Neural progenitor cell (in vitro differentiated cells): ENCODE results near the gene ZKSCAN7. TPM values are rescaled to one million over a fixed set of nuclear protein-coding genes. Genes with fewer than 3 reads are reported as not detected.

Source experiments
- DNase-seq: peaks from one replicate; pipeline ENCODE4 v3.0.0-alpha.2; 2016; ENCODE audit warnings: low spot score
- H2AFZ ChIP-seq: fragments of 200-600 bp; sonication (generic); replicated peaks from 2 replicates; pipeline ENCODE4 v1.6.1; 2016; ENCODE audit warnings: antibody characterized with exemption
- H3F3A ChIP-seq: fragments of 200-600 bp; sonication (generic); 2 replicates; pipeline ENCODE4 v1.6.1; 2016; ENCODE audit warnings: antibody characterized with exemption, low read depth
- H3K27ac ChIP-seq: fragments of 200-600 bp; sonication (generic); 2 replicates; pipeline ENCODE4 v1.5.1; 2016; ENCODE audit warnings: mild to moderate bottlenecking
- H3K27me3 ChIP-seq: fragments of 200-600 bp; sonication (generic); 2 replicates; pipeline ENCODE4 v1.6.1; 2016; ENCODE audit warnings: mild to moderate bottlenecking, moderate library complexity
- H3K36me3 ChIP-seq: fragments of 200-600 bp; sonication (generic); 2 replicates; pipeline ENCODE4 v1.5.1; 2016
- H3K4me1 ChIP-seq: fragments of 200-600 bp; sonication (generic); 2 replicates; pipeline ENCODE4 v1.6.1; 2016; ENCODE audit warnings: mixed run types
- H3K4me2 ChIP-seq: fragments of 200-600 bp; sonication (generic); 2 replicates; pipeline ENCODE4 v1.6.1; 2016
- H3K4me3 ChIP-seq: fragments of 200-600 bp; sonication (generic); 2 replicates; pipeline ENCODE4 v1.5.1; 2016
- H3K79me2 ChIP-seq: fragments of 200-600 bp; sonication (generic); 2 replicates; pipeline ENCODE4 v1.6.1; 2016; ENCODE audit warnings: low read depth
- H3K9ac ChIP-seq: fragments of 200-600 bp; sonication (generic); 2 replicates; pipeline ENCODE4 v1.6.1; 2016
- H3K9me3 ChIP-seq: fragments of 200-600 bp; sonication (generic); 2 replicates; pipeline ENCODE4 v1.5.1; 2016; ENCODE audit warnings: low read depth
- H4K20me1 ChIP-seq: fragments of 200-600 bp; sonication (generic); 2 replicates; pipeline ENCODE4 v1.6.1; 2016; ENCODE audit warnings: low read depth
- H3K27ac Mint-ChIP-seq: 3 replicates; pipeline ENCODE4 v1.8.0; 2021; ENCODE audit warnings: mixed read lengths
- H3K27me3 Mint-ChIP-seq: 2 replicates; pipeline ENCODE4 v1.8.0; 2022; ENCODE audit warnings: low read depth, mild to moderate bottlenecking, inconsistent platforms, moderate library complexity, mixed read lengths; ENCODE audit not compliant: insufficient read depth
- H3K36me3 Mint-ChIP-seq: 3 replicates; pipeline ENCODE4 v1.8.0; 2021; ENCODE audit warnings: mixed read lengths
- H3K4me1 Mint-ChIP-seq: 3 replicates; pipeline ENCODE4 v1.8.0; 2021; ENCODE audit warnings: mixed read lengths
- H3K4me3 Mint-ChIP-seq: 3 replicates; pipeline ENCODE4 v1.8.0; 2021; ENCODE audit warnings: mild to moderate bottlenecking, moderate library complexity, mixed read lengths
- H3K9me3 Mint-ChIP-seq: 3 replicates; pipeline ENCODE4 v1.8.0; 2020; ENCODE audit warnings: mixed read lengths
- EZH2 ChIP-seq: fragments of 200-600 bp; sonication (generic); IDR thresholded peaks from 2 replicates; pipeline ENCODE4 v1.6.1; 2017; ENCODE audit warnings: antibody characterized with exemption, mild to moderate bottlenecking, moderate library complexity
- EZH2phosphoT487 ChIP-seq: fragments of 200-600 bp; sonication (generic); IDR thresholded peaks from 2 replicates; pipeline ENCODE4 v1.6.1; 2017; ENCODE audit warnings: antibody characterized with exemption
- total RNA-seq: library from RNA; depleted of rRNA; stranded (reverse); fragments of >200 nt; gene quantifications from 2 replicates; pipeline ENCODE4 v1.2.3, GENCODE V29; 2015; ENCODE audit warnings: low replicate concordance
- TF ChIP-seq, protein P1 (sequence below): fragments of 200-600 bp; sonication (generic); IDR thresholded peaks from 2 replicates; pipeline ENCODE4 v1.5.1; 2017; ENCODE audit warnings: antibody characterized with exemption, mild to moderate bottlenecking

The ZKSCAN7 gene
- total RNA-seq, 1 donor from 2014 or later = 14.1 TPM

- DNase-seq = peak; percentile 56
- Histone ChIP-seq H3K36me3 (peaks cover 8% of the 10 kb centered on the region), H3K79me2 (peaks cover 60% of the 10 kb centered on the region), H3K27ac (no peak overlapping the region), H3K9ac (no peak overlapping the region), H3K4me1 (peaks cover 11% of the 10 kb centered on the region), H3K4me2 (peak overlapping the region; percentile 83), H3K4me3 (peak overlapping the region; percentile 72), H2AFZ (no peak overlapping the region), H3F3A (peaks cover 19% of the 10 kb centered on the region), H3K27me3 (no peaks in the 10 kb centered on the region), H4K20me1 (peaks cover 5% of the 10 kb centered on the region), H3K9me3 (no peaks in the 10 kb centered on the region)
- no peak for TF ChIP-seq EZH2
- no peak for TF ChIP-seq EZH2phosphoT487
- Mint-ChIP-seq H3K9me3 (peaks cover 30% of the 10 kb centered on the region), H3K27me3 (peaks cover 5% of the 10 kb centered on the region), H3K36me3 (peaks cover 34% of the 10 kb centered on the region), H3K27ac (peak overlapping the region; percentile 92), H3K4me3 (peak overlapping the region; percentile 93), H3K4me1 (peaks cover 25% of the 10 kb centered on the region)
Measured at GRCh38 chr3:44509393-44509921, 45.5 kb upstream of the ZKSCAN7 start.

DNA sequence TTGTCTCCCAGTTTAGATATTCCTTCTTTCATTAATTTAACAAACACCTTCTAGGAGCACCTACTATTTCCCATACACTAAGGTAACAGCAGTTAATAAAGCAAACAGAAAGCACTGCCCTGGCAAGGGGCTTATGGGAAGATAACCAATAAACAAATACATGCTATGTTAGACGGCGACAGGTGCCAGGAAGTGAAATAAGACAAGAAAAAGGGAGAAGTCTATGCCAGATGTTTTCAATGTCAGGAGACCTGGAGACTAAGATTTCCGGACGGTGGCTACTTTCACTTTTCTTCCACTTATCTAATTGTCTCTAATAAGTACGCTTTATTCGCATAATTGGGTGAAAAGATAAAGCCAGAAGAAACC lies 45.0 kb upstream of the ZKSCAN7 start:
- TF ChIP-seq, protein P1, sequence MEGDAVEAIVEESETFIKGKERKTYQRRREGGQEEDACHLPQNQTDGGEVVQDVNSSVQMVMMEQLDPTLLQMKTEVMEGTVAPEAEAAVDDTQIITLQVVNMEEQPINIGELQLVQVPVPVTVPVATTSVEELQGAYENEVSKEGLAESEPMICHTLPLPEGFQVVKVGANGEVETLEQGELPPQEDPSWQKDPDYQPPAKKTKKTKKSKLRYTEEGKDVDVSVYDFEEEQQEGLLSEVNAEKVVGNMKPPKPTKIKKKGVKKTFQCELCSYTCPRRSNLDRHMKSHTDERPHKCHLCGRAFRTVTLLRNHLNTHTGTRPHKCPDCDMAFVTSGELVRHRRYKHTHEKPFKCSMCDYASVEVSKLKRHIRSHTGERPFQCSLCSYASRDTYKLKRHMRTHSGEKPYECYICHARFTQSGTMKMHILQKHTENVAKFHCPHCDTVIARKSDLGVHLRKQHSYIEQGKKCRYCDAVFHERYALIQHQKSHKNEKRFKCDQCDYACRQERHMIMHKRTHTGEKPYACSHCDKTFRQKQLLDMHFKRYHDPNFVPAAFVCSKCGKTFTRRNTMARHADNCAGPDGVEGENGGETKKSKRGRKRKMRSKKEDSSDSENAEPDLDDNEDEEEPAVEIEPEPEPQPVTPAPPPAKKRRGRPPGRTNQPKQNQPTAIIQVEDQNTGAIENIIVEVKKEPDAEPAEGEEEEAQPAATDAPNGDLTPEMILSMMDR = no peak
- TF ChIP-seq EZH2phosphoT487 = no peak
- TF ChIP-seq EZH2 = no peak
- peak overlapping the region; percentile 92 for H3K27ac Mint-ChIP-seq

GRCh38 chr3:44511238-44511566 lies 43.8 kb upstream of the ZKSCAN7 start:
- H3K79me2 ChIP-seq = peaks cover 42% of the 10 kb centered on the region
- no peaks in the 10 kb centered on the region for H3K27me3 ChIP-seq
- peak overlapping the region; percentile 87 for H2AFZ ChIP-seq
- peaks cover 25% of the 10 kb centered on the region for H3K4me1 Mint-ChIP-seq
- H3K4me3 ChIP-seq = peak overlapping the region; percentile 72
- H4K20me1 ChIP-seq = peaks cover 5% of the 10 kb centered on the region
- DNase-seq = peak; percentile 19
- H3K4me2 ChIP-seq = peak overlapping the region; percentile 83
- H3F3A ChIP-seq = peaks cover 19% of the 10 kb centered on the region
- peaks cover 1% of the 10 kb centered on the region for H3K36me3 ChIP-seq
- no peaks in the 10 kb centered on the region for H3K9me3 ChIP-seq
- peak overlapping the region; percentile 77 for H3K9ac ChIP-seq
- H3K4me1 ChIP-seq = peaks cover 11% of the 10 kb centered on the region
- peaks cover 22% of the 10 kb centered on the region for H3K36me3 Mint-ChIP-seq
- H3K27ac ChIP-seq = peak overlapping the region; percentile 86
- H3K27ac Mint-ChIP-seq = peak overlapping the region; percentile 99
- TF ChIP-seq EZH2phosphoT487 = no peak
- TF ChIP-seq, protein P1 = no peak
- TF ChIP-seq EZH2 = no peak
- peaks cover 18% of the 10 kb centered on the region for H3K9me3 Mint-ChIP-seq
- H3K4me3 Mint-ChIP-seq = peak overlapping the region; percentile 93
- peaks cover 8% of the 10 kb centered on the region for H3K27me3 Mint-ChIP-seq

More for the DNA sequence above, 45.0 kb upstream of the ZKSCAN7 start:
- Mint-ChIP-seq H3K4me1 (peaks cover 25% of the 10 kb centered on the region), H3K9me3 (peaks cover 30% of the 10 kb centered on the region), H3K36me3 (peaks cover 33% of the 10 kb centered on the region), H3K4me3 (peak overlapping the region; percentile 93), H3K27me3 (peaks cover 6% of the 10 kb centered on the region)
- Histone ChIP-seq H3K79me2 (peaks cover 54% of the 10 kb centered on the region), H3K4me3 (peak overlapping the region; percentile 72), H3K27me3 (no peaks in the 10 kb centered on the region), H3K4me1 (peaks cover 11% of the 10 kb centered on the region), H4K20me1 (peaks cover 5% of the 10 kb centered on the region), H3K27ac (no peak overlapping the region), H3K9ac (peak overlapping the region; percentile 77), H2AFZ (peak overlapping the region; percentile 48), H3K9me3 (no peaks in the 10 kb centered on the region), H3K36me3 (peaks cover 8% of the 10 kb centered on the region), H3F3A (peaks cover 19% of the 10 kb centered on the region), H3K4me2 (peak overlapping the region; percentile 83)
- DNase-seq = no peak

DNA sequence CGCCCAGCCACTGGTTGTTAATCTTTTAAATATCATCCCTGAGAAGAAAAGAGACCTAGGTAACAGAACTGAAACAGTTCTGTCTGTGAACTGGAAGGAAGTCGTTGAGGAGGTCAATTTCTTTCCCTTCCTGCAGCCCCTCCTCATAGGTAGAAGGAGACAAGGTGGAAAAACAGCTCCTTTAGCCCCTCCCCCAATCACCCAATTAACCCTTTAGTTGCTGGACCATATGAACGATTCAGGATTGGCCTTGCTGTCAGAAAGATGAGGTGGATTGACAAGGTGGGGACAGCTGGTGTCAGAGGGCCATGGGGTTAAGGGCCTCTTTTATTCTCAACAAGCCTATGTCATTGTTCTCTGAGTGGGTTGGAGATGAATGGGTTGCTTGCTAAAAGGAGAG lies 41.5 kb upstream of the ZKSCAN7 start:
- Histone ChIP-seq H4K20me1 (peaks cover 5% of the 10 kb centered on the region), H3K4me2 (no peak overlapping the region), H3K4me1 (peaks cover 11% of the 10 kb centered on the region), H3K79me2 (peaks cover 19% of the 10 kb centered on the region), H2AFZ (no peak overlapping the region), H3F3A (peaks cover 19% of the 10 kb centered on the region), H3K36me3 (no peaks in the 10 kb centered on the region), H3K4me3 (no peak overlapping the region), H3K27me3 (no peaks in the 10 kb centered on the region), H3K9ac (no peak overlapping the region), H3K27ac (no peak overlapping the region), H3K9me3 (no peaks in the 10 kb centered on the region)
- no peak for DNase-seq
- Mint-ChIP-seq H3K27me3 (peaks cover 8% of the 10 kb centered on the region), H3K9me3 (peaks cover 6% of the 10 kb centered on the region), H3K36me3 (peaks cover 3% of the 10 kb centered on the region), H3K4me3 (no peak overlapping the region), H3K27ac (no peak overlapping the region), H3K4me1 (peaks cover 23% of the 10 kb centered on the region)
- TF ChIP-seq EZH2 (no peak), EZH2phosphoT487 (no peak)
- TF ChIP-seq, protein P1 = no peak
